Measurements from ENCODE around the gene CACNA2D4. TPM values are rescaled to one million over a fixed set of nuclear protein-coding genes. Genes with fewer than 3 reads are reported as not detected.

CACNA2D4 gene
- total RNA-seq, 1 donor from 2014 or later: not detected

DNA sequence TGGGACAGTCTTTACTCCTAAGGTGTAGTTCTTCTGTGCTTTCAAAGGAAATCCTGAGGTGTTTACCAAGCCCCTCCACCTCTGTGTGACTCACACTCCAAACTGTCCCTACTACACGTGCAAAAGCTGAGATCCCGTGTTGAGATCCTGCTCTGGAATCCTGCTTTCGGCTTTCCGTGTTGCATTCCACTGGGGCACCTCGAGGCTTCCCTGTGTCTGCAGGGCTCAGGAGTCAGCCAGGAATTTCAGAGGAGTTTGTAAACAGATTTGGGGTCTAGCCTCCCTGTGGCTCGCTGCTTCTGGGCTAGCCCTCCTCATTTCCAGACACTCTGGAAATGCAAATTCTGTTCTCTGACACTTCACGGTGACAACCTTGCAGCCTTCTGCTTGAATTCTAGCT is 48.4 kb downstream of the CACNA2D4 start:
- Mint-ChIP-seq H3K4me1 (ENCODE audit: unreplicated experiment) (no peaks in the 10 kb centered on the region), H3K27me3 (ENCODE audit: unreplicated experiment) (peaks cover 68% of the 10 kb centered on the region), H3K4me3 (ENCODE audit: unreplicated experiment) (no peak overlapping the region), H3K27ac (ENCODE audit: unreplicated experiment) (no peak overlapping the region), H3K9me3 (ENCODE audit: unreplicated experiment) (peaks cover 9% of the 10 kb centered on the region), H3K36me3 (ENCODE audit: unreplicated experiment) (no peaks in the 10 kb centered on the region)
- no peak for DNase-seq (ENCODE audit: extremely low spot score, unreplicated experiment)
- TF ChIP-seq, protein P1, sequence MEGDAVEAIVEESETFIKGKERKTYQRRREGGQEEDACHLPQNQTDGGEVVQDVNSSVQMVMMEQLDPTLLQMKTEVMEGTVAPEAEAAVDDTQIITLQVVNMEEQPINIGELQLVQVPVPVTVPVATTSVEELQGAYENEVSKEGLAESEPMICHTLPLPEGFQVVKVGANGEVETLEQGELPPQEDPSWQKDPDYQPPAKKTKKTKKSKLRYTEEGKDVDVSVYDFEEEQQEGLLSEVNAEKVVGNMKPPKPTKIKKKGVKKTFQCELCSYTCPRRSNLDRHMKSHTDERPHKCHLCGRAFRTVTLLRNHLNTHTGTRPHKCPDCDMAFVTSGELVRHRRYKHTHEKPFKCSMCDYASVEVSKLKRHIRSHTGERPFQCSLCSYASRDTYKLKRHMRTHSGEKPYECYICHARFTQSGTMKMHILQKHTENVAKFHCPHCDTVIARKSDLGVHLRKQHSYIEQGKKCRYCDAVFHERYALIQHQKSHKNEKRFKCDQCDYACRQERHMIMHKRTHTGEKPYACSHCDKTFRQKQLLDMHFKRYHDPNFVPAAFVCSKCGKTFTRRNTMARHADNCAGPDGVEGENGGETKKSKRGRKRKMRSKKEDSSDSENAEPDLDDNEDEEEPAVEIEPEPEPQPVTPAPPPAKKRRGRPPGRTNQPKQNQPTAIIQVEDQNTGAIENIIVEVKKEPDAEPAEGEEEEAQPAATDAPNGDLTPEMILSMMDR (IDR thresholded peaks at IDR 0.05): no peak

DNA sequence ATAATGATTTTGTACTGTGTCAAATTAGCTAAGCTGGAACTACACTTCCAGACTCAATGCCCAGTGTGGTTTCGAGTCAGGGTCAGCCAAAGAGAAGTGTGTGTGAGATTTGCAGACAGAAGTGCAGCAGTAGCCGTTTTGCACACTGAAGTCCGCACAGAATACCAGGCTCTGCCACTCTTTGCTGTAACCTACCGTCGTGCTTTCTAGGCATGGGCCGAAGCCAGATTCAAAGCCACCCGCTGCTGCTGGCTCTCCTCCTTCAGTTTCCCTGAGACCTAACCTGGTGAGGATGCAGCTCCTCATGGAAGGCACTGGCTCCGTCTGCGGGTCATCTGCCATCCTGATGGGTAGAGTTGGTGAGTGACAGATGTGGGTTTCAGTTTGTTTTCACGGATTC is 49.3 kb downstream of the CACNA2D4 start:
- H3K27me3 Mint-ChIP-seq (ENCODE audit: unreplicated experiment): peaks cover 58% of the 10 kb centered on the region
- H3K27ac Mint-ChIP-seq (ENCODE audit: unreplicated experiment): no peak overlapping the region
- peak; percentile 60 for DNase-seq (ENCODE audit: extremely low spot score, unreplicated experiment)
- H3K9me3 Mint-ChIP-seq (ENCODE audit: unreplicated experiment): peaks cover 9% of the 10 kb centered on the region
- TF ChIP-seq, protein P1 (IDR thresholded peaks at IDR 0.05): no peak
- no peak overlapping the region for H3K4me3 Mint-ChIP-seq (ENCODE audit: unreplicated experiment)
- H3K36me3 Mint-ChIP-seq (ENCODE audit: unreplicated experiment): no peaks in the 10 kb centered on the region
- H3K4me1 Mint-ChIP-seq (ENCODE audit: unreplicated experiment): no peaks in the 10 kb centered on the region

DNA sequence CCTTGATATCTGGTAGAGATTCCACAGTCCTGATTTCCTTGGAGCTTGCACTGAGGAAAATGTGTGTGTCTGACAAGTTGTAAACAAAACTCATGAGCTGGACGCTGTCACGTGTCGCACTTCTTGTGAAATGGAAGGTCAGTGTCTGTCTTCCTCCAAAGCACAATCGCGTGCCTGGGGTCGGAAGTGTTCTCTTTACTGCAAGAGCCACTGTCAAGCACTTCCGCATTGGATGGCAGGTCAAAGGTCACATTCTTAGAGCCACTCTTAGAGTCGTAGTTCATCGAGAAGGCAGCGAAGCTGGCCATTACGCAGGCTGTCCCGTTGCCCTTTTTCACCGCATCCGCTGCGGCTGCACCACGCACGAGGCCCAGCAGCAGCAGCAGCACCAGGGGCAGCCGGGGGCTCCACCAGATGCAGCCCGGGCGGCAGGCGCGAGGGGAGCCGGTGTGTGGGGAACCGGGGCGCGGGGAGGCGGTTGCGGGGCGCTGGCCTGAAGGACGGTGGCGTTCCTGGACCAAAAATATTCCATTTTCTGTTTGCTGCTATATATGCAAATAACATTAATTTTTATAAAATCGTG is 53.1 kb downstream of the CACNA2D4 start:
- peak; percentile 79 for DNase-seq (ENCODE audit: extremely low spot score, unreplicated experiment)
- peaks cover 9% of the 10 kb centered on the region for H3K9me3 Mint-ChIP-seq (ENCODE audit: unreplicated experiment)
- H3K4me1 Mint-ChIP-seq (ENCODE audit: unreplicated experiment): peaks cover 2% of the 10 kb centered on the region
- no peaks in the 10 kb centered on the region for H3K36me3 Mint-ChIP-seq (ENCODE audit: unreplicated experiment)
- H3K27ac Mint-ChIP-seq (ENCODE audit: unreplicated experiment): no peak overlapping the region
- TF ChIP-seq, protein P1 (IDR thresholded peaks at IDR 0.05): no peak
- H3K4me3 Mint-ChIP-seq (ENCODE audit: unreplicated experiment): no peak overlapping the region
- H3K27me3 Mint-ChIP-seq (ENCODE audit: unreplicated experiment): peaks cover 65% of the 10 kb centered on the region

DNA sequence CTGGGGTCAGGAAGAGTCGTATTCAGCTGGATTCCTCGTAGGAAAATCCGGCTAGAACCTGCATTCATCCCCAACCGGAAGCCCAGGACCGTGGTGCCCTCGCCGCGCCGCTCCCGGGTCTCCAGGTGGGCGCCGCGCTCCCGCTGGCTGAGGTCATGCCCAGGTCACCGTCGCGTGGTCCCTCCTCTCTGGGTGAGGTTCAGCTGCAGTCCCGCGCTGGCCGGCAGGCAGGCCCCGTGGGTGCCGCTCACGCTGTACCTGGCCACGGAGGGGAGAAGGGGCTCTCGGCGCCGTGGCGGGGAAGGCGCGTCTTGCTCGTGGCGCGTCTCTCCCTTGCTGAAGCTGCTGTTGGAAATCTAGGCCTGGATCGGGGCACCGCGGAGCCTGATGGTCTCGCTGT is 53.6 kb downstream of the CACNA2D4 start:
- peaks cover 66% of the 10 kb centered on the region for H3K27me3 Mint-ChIP-seq (ENCODE audit: unreplicated experiment)
- TF ChIP-seq, protein P1 (IDR thresholded peaks at IDR 0.05): no peak
- no peaks in the 10 kb centered on the region for H3K36me3 Mint-ChIP-seq (ENCODE audit: unreplicated experiment)
- peaks cover 2% of the 10 kb centered on the region for H3K4me1 Mint-ChIP-seq (ENCODE audit: unreplicated experiment)
- peak; percentile 84 for DNase-seq (ENCODE audit: extremely low spot score, unreplicated experiment)
- H3K27ac Mint-ChIP-seq (ENCODE audit: unreplicated experiment): no peak overlapping the region
- peaks cover 9% of the 10 kb centered on the region for H3K9me3 Mint-ChIP-seq (ENCODE audit: unreplicated experiment)
- no peak overlapping the region for H3K4me3 Mint-ChIP-seq (ENCODE audit: unreplicated experiment)

DNA sequence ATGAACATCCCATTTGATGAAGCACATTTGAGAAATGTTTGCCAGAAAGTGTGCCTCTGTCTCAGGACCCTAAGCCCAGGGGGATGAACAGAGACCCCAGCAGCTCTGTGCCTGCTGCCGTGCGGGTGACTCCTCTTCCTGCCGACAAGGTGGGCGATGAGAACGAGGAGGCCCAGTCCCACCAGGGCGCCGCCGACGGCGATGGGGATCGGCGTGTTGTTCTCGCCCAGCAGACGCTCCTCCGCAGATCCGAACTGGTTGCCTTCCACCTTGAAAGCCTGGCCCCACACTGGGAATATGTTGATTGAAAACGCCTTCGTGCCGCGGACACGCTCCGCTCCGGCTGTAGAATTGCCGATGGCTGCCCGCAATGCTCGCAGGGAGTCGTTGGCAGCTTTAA is 54.0 kb downstream of the CACNA2D4 start:
- H3K9me3 Mint-ChIP-seq (ENCODE audit: unreplicated experiment): peaks cover 5% of the 10 kb centered on the region
- H3K4me1 Mint-ChIP-seq (ENCODE audit: unreplicated experiment): peaks cover 4% of the 10 kb centered on the region
- DNase-seq (ENCODE audit: extremely low spot score, unreplicated experiment): peak; percentile 82
- H3K36me3 Mint-ChIP-seq (ENCODE audit: unreplicated experiment): no peaks in the 10 kb centered on the region
- H3K27ac Mint-ChIP-seq (ENCODE audit: unreplicated experiment): no peak overlapping the region
- no peak overlapping the region for H3K4me3 Mint-ChIP-seq (ENCODE audit: unreplicated experiment)
- TF ChIP-seq, protein P1 (IDR thresholded peaks at IDR 0.05): no peak
- H3K27me3 Mint-ChIP-seq (ENCODE audit: unreplicated experiment): peaks cover 63% of the 10 kb centered on the region

All from osteocyte (in vitro differentiated cells).